Measurements from ENCODE around the gene NIM1K. TPM values are rescaled to one million over a fixed set of nuclear protein-coding genes. Genes with fewer than 3 reads are reported as not detected.
"Not testable (repeated sequence)": the region's sequence is repeated elsewhere in the genome, so short reads cannot be mapped to it uniquely, and the experiment has no call there.

NIM1K gene
- total RNA-seq, 1 donor, result 0.43 TPM

DNA sequence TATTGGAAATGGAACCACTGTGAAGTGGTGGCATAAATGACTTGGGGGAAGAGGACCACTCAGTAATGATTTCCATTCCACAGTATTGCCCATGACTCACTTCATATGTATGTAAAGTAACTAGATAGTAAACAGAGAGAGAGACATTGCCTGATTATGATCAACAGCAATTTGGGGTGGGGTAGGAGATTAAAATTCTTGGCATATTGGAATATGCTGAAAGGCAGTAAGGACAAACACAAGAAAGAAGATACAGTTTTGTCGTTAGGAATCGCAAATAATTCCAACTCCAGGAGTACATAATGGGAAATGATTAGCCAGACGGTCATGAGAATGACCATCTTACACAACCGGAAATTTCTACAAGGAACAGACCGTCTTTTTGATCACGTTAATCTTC lies 122.7 kb downstream of the NIM1K start:
- no peak for DNase-seq (ENCODE audit: low read depth)
- H3K4me3 ChIP-seq (ENCODE audit: low read depth, low read length), result no peak overlapping the region
- TF ChIP-seq, protein P1, sequence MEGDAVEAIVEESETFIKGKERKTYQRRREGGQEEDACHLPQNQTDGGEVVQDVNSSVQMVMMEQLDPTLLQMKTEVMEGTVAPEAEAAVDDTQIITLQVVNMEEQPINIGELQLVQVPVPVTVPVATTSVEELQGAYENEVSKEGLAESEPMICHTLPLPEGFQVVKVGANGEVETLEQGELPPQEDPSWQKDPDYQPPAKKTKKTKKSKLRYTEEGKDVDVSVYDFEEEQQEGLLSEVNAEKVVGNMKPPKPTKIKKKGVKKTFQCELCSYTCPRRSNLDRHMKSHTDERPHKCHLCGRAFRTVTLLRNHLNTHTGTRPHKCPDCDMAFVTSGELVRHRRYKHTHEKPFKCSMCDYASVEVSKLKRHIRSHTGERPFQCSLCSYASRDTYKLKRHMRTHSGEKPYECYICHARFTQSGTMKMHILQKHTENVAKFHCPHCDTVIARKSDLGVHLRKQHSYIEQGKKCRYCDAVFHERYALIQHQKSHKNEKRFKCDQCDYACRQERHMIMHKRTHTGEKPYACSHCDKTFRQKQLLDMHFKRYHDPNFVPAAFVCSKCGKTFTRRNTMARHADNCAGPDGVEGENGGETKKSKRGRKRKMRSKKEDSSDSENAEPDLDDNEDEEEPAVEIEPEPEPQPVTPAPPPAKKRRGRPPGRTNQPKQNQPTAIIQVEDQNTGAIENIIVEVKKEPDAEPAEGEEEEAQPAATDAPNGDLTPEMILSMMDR (IDR thresholded peaks at IDR 0.05; ENCODE audit: insufficient read depth, low read depth, low read length), result no peak

DNA sequence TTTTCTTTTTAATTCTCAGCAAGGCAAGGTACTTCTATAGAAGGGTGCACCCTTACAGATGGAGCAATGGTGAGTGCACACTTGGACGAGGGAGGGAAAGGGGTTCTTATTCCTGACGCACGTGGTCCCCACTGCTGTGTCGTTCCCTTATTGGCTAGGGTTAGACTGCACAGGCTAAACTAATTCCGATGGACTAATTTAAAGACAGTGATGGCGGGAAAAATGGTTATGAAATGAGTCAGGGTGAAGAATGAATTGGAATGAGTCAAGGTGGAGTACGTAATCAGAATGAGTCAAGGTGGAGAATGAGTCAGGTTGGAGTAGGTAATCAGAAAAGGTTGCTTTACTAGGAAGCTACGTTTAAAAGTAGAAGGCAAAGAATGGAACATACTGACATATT lies 123.2 kb downstream of the NIM1K start:
- no peak overlapping the region for H3K4me3 ChIP-seq (ENCODE audit: low read depth, low read length)
- DNase-seq (ENCODE audit: low read depth), result no peak
- TF ChIP-seq, protein P1 (IDR thresholded peaks at IDR 0.05; ENCODE audit: insufficient read depth, low read depth, low read length), result no peak

DNA sequence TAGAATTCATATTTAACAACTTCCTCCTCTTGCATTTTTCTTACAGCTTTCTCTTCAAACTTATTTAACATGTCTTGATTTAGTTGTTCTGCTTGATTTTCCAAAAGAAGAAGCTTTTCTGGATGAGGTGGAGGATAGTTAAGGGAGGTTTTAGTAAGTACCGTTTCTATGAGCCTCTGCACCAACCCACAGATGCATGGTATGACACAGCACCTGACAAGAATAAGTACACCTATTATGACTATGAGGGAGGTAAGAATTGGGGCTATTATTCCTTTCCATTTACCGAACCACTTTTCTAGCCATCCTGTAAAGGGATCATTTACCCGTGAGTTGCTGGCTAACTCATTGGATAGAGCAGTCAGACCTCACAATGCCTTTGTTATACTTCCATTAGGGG lies 123.7 kb downstream of the NIM1K start:
- DNase-seq (ENCODE audit: low read depth), result no peak
- TF ChIP-seq, protein P1 (IDR thresholded peaks at IDR 0.05; ENCODE audit: insufficient read depth, low read depth, low read length), result no peak
- H3K4me3 ChIP-seq (ENCODE audit: low read depth, low read length), result no peak overlapping the region

DNA sequence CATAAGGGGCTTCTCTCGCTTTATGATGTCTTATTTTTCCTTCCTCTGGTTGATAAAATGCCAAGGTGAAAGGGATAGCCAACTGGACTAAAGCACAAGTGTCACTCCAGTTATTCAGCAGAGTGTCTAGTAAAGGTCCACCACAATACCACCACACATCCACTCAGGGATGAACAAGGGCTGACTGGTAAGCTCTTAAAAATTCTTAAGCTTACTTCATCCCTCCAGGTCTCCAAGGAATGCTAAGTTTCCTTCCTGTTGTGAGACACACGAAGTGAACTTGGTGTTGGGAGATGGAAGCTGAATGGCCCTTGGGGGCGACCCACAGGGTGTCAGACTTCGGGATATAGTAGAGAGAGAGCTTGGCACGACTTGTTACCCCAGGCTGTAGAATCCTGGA lies 124.4 kb downstream of the NIM1K start:
- TF ChIP-seq, protein P1 (IDR thresholded peaks at IDR 0.05; ENCODE audit: insufficient read depth, low read depth, low read length), result no peak
- no peak for DNase-seq (ENCODE audit: low read depth)

DNA sequence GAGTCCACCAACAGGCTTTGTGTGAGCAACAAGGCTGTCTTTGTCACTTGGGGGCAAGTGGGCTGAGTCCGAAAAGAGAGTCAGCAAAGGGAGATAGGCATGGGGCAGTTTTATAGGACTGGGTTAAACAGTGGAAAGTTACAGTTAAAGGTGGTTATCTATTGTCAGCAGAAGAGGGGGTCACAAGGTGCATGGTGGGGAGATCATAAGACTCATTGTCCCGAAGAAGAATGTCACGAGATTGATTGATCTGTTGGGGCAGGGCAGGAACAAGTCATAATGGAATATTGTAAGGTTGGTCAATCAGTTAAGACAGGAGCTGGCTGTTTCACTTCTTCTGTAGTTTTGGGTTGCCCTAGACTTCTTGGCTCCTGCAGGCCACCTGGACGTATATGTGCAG lies 128.8 kb downstream of the NIM1K start:
- H3K4me3 ChIP-seq (ENCODE audit: low read depth, low read length), result no peak overlapping the region
- no peak for DNase-seq (ENCODE audit: low read depth)
- TF ChIP-seq, protein P1 (IDR thresholded peaks at IDR 0.05; ENCODE audit: insufficient read depth, low read depth, low read length), result no peak

More for the DNA sequence above, 124.4 kb downstream of the NIM1K start:
- H3K4me3 ChIP-seq (ENCODE audit: low read depth, low read length), result no peak overlapping the region

DNA sequence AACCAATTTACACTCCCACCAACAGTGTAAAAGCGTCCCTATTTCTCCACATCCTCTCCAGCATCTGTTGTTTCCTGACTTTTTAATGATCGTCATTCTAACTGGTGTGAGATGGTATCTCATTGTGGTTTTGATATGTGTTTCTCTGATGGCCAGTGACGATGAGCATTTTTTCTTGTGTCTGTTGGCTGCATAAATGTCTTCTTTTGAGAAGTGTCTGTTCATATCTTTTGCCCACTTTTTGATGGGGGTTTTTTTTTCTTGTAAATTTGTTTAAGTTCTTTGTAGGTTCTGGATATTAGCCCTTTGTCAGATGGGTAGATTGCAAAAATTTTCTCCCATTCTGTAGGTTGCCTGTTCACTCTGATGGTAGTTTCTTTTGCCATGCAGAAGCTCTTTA lies 131.5 kb downstream of the NIM1K start:
- not testable (repeated sequence) for H3K4me3 ChIP-seq (ENCODE audit: low read depth, low read length); DNase-seq (ENCODE audit: low read depth)

DNA sequence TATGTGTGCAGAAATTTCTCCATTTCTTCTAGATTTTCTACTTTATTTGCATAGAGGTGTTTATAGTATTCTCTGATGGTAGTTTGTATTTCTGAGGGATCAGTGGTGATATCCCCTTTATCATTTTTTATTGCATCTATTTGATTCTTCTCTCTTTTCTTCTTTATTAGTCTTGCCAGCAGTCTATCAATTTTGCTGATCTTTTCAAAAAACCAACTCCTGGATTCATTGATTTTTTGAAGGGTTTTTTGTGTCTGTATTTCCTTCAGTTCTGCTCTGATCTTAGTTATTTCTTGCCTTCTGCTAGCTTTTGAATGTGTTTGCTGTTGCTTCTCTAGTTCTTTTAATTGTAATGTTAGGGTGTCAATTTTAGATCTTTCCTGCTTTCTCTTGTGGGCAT lies 133.6 kb downstream of the NIM1K start:
- not testable (repeated sequence) for DNase-seq (ENCODE audit: low read depth); H3K4me3 ChIP-seq (ENCODE audit: low read depth, low read length)

Small RNAs within 50 kb of the gene (small RNA-seq; reads per million reads assigned to genes)
- not detected for gene AC106800.4

Other genes starting within 250 kb of the NIM1K start
- gene ANXA2R, start 151.9 kb upstream of the NIM1K start, total RNA-seq, result 2.9 and 3.9 TPM in 2 replicates
- 37.0 and 41.5 TPM in 2 replicates for gene ZNF131, start 71.3 kb upstream of the NIM1K start, total RNA-seq
- 220 and 234 TPM in 2 replicates for gene HMGCS1, start 121.2 kb downstream of the NIM1K start, total RNA-seq
- 1.3 TPM in 2 replicates for gene CCL28, start 220.2 kb downstream of the NIM1K start, total RNA-seq